Body of pancreas (tissue), 4 donors: ENCODE measurements around the gene RTL1.

Experiments used
- POLR2A ChIP-seq, 3 donors: fragments of 450-650 bp; IDR thresholded peaks; one replicate each; pipeline ENCODE4 v1.6.1; 2016; ENCODE audit warnings: antibody characterized with exemption in 3 of 3, mild to moderate bottlenecking in 2 of 3
- TF ChIP-seq, protein P1 (sequence below), 7 experiments: fragments of 450-650 bp in 4 of 7; fragments of 200-600 bp in 3 of 7; sonication (generic) in 3 of 7; IDR thresholded peaks; one replicate each; pipeline ENCODE4 v1.5.1; 2016 to 2019; ENCODE audit warnings: antibody characterized with exemption in 7 of 7

DNA sequence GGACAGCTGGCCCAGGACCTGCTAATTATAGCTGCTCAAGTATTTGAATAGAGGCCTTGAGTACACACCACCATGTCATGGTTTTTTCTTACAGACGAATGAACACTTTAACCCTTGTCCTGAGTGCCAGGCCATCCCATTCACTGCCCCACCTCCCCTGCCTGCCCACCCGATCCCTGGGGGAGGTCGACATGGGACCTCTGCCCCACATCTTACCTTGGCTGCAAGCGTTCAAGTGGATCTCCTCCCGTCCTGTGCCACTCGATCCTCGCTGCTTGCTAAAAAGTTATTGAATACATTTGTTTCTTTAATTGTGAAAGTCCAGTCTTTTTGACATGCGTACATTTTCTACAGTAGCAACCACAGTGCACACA, 10.3 kb downstream of the RTL1 start:
- TF ChIP-seq, protein P1, sequence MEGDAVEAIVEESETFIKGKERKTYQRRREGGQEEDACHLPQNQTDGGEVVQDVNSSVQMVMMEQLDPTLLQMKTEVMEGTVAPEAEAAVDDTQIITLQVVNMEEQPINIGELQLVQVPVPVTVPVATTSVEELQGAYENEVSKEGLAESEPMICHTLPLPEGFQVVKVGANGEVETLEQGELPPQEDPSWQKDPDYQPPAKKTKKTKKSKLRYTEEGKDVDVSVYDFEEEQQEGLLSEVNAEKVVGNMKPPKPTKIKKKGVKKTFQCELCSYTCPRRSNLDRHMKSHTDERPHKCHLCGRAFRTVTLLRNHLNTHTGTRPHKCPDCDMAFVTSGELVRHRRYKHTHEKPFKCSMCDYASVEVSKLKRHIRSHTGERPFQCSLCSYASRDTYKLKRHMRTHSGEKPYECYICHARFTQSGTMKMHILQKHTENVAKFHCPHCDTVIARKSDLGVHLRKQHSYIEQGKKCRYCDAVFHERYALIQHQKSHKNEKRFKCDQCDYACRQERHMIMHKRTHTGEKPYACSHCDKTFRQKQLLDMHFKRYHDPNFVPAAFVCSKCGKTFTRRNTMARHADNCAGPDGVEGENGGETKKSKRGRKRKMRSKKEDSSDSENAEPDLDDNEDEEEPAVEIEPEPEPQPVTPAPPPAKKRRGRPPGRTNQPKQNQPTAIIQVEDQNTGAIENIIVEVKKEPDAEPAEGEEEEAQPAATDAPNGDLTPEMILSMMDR (IDR thresholded peaks at IDR 0.05): no peak
- no peak for TF ChIP-seq POLR2A (IDR thresholded peaks at IDR 0.05)
